T-helper 1 cell treated with Interleukin-12 subunit alpha and Interleukin-12 subunit beta and Interleukin-4 antibody, amounts not matched to agents 30 μg/mL and 1 μg/mL, for 36 hours (primary cell): ENCODE results near the gene ANKRD13B.

ENCODE experiments used
- H3K27ac Mint-ChIP-seq: one replicate; pipeline ENCODE4 v1.8.0; 2021; ENCODE audit warnings: mild to moderate bottlenecking, mixed read lengths
- H3K27me3 Mint-ChIP-seq: one replicate; pipeline ENCODE4 v1.8.0; 2021; ENCODE audit warnings: low read depth, mixed read lengths
- H3K36me3 Mint-ChIP-seq: one replicate; pipeline ENCODE4 v1.8.0; 2021; ENCODE audit warnings: low read depth, mixed read lengths
- H3K4me1 Mint-ChIP-seq: one replicate; pipeline ENCODE4 v1.8.0; 2021; ENCODE audit warnings: low read depth, mixed read lengths
- H3K4me3 Mint-ChIP-seq: one replicate; pipeline ENCODE4 v1.8.0; 2021; ENCODE audit warnings: mild to moderate bottlenecking, moderate library complexity, mixed read lengths
- H3K9me3 Mint-ChIP-seq: one replicate; pipeline ENCODE4 v1.8.0; 2021; ENCODE audit warnings: mixed read lengths

Gene ANKRD13B

DNA sequence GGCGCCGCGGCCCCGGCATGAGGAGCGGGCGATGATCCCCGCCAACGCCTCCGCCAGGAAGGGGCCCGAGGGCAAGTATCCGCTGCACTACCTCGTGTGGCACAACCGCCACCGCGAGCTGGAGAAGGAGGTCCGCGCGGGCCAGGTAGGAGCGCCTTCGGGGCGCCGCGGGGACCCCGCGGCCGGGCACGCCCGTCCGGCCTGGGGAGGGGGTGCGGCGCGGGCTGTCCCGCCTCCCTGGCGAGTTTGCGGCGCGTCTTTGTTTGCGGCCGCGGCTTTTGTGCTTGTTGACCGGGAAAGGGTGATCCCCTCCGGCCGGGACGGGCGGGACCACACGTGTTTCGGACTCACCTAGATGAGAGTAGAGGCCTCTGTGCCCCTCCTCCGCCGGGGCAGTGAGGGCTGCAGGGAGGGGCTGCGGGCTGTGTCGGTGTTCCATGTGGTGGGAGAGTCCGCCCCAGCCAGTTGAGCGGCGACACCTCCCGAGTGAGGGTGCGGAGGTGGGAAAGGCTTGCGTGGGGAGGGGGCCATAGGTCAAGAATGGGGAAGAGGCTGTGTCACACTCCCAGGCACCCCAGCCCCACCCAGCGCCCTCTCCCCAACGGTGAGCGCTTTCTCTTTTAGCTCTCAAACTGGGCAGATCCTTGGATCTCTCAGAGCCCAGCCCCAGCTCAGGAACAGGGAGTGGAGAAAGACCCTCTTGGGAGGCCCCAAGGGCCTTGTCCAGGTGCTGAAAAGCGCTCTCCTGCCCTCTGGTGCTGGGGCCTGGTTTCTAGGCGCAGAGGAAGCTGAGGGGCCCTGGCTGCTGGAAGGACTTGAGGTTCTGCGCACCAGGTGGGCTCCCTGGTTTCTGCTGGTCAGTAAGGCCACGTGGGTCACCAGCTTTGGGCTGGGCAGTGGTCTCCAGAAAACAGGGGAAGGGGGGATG is 923 bp downstream of the ANKRD13B start:
- peaks cover 26% of the 10 kb centered on the region for H3K4me1 Mint-ChIP-seq
- H3K4me3 Mint-ChIP-seq: peak overlapping the region; percentile 73
- no peaks in the 10 kb centered on the region for H3K9me3 Mint-ChIP-seq
- no peak overlapping the region for H3K27ac Mint-ChIP-seq
- no peaks in the 10 kb centered on the region for H3K36me3 Mint-ChIP-seq
- no peaks in the 10 kb centered on the region for H3K27me3 Mint-ChIP-seq

DNA sequence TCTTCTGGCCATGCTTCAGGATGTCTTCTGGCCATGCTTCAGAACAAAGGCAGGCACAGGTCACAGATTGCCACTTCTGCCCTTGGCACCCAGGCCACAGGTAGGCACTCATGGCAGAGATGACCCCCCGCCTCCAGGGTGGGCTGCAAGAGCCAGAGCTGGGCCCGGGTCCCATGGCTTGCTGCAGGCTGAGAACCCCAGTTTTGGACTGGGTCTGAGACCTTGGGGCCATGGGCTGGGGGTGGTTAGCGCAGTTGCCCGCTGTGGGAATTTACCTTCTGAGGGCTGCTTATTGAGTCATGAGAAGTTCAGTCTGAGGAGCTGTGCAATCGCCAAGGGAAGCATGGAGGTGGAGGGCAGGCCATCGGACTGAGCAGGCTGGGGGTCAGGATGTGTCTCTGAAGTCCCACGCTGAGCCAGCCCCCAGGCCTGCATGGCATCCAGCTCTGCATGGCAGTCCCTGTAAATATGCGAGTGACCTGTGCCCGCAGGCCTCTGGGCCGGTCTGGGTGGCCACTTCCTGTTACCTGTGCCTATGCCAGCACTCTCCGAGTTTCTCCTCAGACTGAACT is 1.7 kb downstream of the ANKRD13B start:
- Mint-ChIP-seq H3K36me3 (no peaks in the 10 kb centered on the region), H3K27ac (no peak overlapping the region), H3K27me3 (no peaks in the 10 kb centered on the region), H3K9me3 (no peaks in the 10 kb centered on the region), H3K4me3 (peak overlapping the region; percentile 73), H3K4me1 (peaks cover 26% of the 10 kb centered on the region)

DNA sequence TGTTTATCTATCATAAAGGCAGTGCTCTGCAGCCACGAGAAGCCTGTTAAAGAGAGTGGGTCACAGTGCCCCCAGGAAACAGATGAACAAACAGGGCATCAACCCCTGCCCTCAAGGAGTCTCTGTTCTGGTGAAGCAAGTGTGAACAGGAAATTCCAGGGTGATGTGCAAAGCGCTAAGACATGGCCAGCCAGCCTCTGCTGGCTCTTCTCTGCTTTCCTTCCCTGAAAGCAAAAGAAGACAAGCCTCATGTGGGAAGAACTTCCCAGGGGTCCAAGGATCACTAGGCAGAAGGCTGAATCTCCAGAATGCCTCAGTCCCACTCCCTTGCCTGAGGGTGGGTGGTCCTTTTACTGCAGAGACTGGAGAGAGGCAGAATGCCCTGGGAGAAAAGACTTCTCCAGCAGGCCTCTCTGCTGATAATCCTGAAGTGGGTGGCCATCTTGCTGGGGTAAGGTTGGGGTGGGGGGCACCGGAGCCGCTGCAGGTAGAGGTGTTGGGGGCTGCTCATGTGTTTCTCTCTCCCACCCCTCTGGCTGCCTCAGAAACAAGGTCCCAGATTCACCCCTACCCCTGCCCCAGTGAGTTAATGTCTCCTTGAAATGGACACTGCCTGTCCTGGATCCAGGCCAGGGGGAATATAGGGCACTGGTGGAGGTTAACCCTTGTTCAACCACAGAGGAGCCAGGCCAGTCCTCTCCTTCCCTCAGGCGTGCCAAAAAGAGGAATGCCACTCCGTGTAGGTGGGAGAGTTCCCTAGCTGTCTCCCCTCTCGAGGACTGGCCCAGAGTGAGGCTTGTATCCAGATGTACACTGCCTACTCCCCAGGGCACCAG is 2.4 kb downstream of the ANKRD13B start:
- peaks cover 22% of the 10 kb centered on the region for H3K4me1 Mint-ChIP-seq
- no peaks in the 10 kb centered on the region for H3K27me3 Mint-ChIP-seq
- peak overlapping the region; percentile 28 for H3K4me3 Mint-ChIP-seq
- no peaks in the 10 kb centered on the region for H3K9me3 Mint-ChIP-seq
- H3K27ac Mint-ChIP-seq: no peak overlapping the region
- H3K36me3 Mint-ChIP-seq: no peaks in the 10 kb centered on the region

DNA sequence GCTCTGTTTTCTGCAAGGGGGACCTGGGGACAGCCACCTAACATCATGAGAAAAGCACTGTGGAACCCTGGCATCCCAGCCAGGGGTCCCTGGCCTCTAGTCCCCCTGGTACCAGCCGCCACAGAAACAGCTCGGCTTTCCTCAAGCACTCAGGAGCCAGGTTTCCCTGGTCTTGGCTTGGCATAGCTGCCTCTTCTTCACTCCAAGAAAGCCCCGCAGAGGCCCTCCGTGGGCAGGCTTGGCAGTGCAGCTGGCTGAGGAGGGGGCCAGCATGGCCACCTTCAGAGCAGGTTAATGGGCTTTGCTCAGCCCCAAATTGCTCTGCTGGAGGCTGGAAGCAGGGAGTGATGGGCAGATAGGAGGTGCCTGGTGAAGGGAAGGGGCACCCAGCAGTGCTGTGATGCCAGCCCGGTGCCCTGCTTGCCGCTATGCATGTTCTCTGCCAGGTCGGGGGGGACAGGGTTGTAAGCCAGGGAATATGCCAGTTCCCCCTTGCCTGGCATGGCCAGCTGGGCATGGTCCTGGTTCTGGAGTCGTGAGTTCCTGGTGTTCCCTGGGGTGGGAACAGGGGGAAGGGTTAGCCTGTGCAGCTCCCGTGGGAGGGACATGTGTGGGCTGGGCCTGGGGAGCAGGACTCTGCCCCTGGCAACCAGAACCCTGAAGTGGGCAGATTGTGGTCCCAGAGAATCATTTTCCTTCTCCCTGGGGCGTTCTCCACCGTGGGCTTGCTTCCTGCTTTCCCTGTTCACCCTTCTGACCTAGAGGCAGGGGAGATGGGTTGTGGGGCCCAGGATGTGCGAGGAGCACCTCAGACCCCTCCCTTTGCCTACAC is 3.2 kb downstream of the ANKRD13B start:
- Mint-ChIP-seq H3K4me3 (no peak overlapping the region), H3K27ac (no peak overlapping the region), H3K4me1 (peaks cover 17% of the 10 kb centered on the region), H3K36me3 (no peaks in the 10 kb centered on the region), H3K27me3 (no peaks in the 10 kb centered on the region), H3K9me3 (no peaks in the 10 kb centered on the region)

DNA sequence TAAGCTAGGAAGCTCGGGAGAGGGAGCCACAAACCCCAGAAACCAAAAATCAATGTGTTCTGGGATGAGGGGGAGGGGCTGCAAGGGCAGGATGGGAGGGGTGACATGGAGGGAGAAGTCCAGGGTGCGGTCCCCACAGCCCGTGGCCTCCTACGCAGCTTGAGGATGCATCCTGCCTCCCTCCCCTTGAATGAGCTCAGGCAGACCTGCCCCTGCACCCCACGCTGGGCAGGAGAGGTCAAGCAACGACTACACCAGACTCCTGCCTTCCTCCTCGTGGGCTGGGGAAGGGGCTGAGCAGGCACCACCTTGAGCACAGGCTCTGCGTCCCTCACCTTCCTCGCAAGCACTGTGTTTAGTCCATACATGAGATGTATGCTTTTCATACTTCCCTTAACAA is 3.9 kb downstream of the ANKRD13B start:
- no peak overlapping the region for H3K27ac Mint-ChIP-seq
- no peak overlapping the region for H3K4me3 Mint-ChIP-seq
- no peaks in the 10 kb centered on the region for H3K9me3 Mint-ChIP-seq
- H3K4me1 Mint-ChIP-seq: peaks cover 12% of the 10 kb centered on the region
- H3K36me3 Mint-ChIP-seq: no peaks in the 10 kb centered on the region
- H3K27me3 Mint-ChIP-seq: no peaks in the 10 kb centered on the region

DNA sequence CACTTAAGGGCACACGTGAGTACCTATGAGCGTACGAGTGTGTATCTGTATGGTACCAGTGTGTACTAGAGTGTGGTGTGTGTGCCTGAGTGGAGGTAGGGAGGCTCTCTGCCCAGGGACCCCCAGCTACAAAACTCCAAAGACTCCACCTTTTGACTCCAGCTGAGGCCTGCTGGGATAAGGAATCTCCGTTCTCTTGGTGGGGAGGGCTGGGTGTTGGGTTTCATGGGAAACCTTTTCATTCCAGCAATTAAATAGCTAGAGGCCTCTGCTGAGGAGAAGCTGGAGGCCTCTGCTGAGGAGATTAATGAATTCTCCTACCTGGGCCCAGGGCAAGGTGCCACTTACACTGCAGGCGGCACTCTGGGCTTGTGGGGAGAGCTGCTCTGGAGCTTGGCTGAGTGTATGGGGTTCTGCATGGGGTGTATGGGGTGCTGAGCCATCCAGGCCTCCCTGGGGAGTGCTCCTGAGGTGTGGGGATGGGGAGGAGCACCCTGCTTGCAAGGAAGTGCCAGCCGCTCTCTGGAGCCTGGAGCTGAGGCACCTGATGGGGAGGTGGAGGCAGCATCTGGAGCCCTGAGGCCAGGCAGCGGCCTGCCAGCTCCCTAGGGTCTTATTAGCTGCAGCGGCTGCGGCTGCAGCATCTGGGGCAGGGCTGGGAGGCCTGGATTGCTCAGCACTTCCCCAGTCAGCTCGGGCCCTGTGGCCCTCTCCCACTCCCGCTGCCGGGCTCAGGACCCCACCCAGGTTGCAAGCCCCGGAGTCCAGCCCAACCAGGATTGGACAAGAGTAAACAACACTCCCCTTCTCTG is 4.6 kb downstream of the ANKRD13B start:
- Mint-ChIP-seq H3K9me3 (no peaks in the 10 kb centered on the region), H3K36me3 (no peaks in the 10 kb centered on the region), H3K4me1 (peaks cover 5% of the 10 kb centered on the region), H3K4me3 (no peak overlapping the region), H3K27ac (no peak overlapping the region), H3K27me3 (no peaks in the 10 kb centered on the region)

DNA sequence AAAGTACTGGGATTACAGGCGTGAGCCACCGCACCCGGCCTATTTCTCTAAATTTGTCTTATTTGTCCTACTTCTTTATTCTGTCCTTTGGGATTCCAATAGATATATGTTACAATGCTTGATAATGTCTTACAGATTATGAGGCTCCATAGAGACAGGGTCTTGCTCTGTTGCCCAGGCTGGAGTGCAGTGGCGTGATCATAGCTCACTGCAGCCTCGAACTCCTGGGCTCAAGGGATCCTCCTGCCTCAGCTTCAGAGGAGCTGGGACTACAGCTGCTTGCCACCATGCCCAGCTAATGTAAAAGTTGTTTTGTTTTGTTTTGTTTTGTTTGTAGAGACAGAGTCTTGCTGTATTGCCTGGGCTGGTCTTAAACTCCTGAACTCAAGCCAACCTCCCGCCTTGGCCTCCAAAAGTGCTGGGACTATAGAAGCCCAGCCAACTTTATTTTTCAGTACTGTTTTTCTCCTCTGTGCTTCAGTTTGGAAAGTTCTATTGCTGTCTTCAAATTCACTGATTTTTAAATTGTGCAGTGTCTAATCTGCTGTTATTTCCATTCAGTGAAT is 10.3 kb downstream of the ANKRD13B start:
- H3K36me3 Mint-ChIP-seq: no peaks in the 10 kb centered on the region
- no peak overlapping the region for H3K27ac Mint-ChIP-seq
- H3K27me3 Mint-ChIP-seq: no peaks in the 10 kb centered on the region
- H3K4me3 Mint-ChIP-seq: no peak overlapping the region
- no peaks in the 10 kb centered on the region for H3K4me1 Mint-ChIP-seq
- no peaks in the 10 kb centered on the region for H3K9me3 Mint-ChIP-seq

DNA sequence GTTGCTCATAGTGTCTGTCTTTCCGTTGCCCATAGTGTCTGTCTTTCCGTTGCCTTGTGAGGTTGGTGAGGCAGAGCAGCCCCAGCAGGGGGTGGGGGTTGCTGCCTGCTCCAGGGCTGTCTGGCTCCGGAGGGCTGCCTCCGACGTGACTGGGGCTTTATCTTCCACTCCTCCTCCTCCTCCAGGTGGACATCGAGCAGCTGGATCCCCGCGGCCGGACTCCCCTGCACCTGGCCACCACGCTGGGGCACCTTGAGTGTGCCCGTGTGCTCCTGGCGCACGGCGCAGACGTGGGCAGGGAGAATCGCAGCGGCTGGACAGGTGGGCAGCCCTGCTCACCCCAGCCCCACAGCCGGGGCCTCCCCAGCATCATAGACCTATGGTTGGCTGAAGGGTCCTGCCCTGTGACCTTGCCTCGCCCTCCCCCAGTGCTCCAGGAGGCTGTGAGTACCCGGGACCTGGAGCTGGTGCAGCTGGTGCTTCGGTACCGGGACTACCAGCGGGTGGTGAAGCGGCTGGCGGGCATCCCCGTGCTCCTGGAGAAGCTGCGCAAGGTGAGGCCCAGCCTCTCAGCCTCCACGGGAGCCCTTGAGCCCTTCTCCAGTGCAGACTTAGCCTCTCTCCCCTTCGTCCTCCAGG is 14.7 kb downstream of the ANKRD13B start:
- Mint-ChIP-seq H3K27ac (no peak overlapping the region), H3K9me3 (no peaks in the 10 kb centered on the region), H3K4me3 (no peak overlapping the region), H3K4me1 (no peaks in the 10 kb centered on the region), H3K36me3 (no peaks in the 10 kb centered on the region), H3K27me3 (no peaks in the 10 kb centered on the region)

DNA sequence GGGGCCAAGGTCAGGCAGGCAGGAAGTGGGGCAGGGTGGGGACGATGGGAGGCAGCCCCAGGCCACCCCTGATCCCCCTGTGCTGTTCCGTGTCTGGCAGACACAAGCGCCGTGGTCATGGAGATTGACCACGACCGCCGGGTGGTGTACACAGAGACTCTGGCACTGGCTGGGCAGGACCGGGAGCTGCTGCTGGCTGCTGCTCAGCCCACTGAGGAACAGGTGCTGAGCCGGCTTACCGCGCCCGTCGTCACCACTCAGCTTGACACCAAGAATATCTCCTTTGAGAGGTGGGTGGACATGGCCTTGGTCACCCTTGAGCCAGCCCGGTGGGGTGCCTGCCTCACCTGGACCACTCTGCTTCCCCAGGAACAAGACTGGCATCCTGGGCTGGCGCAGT is 16.1 kb downstream of the ANKRD13B start:
- no peak overlapping the region for H3K27ac Mint-ChIP-seq

DNA sequence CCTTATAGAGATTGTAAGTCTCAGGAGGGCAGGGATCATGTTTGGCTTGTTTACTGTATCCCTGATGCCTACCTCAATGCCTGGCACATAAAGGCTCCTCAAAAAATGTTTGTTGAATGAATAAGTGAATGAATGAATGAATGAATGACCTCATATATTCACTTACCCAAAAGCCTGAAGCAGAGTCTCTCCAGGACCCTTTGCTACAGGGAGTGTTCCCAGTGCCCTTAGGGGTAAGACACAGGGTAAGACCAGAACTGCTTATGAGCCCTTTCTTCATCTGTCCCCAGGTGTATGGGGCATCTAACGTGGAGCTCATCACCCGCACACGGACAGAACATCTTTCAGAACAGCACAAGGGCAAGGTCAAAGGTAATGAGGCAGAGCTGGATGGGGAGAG is 17.5 kb downstream of the ANKRD13B start:
- no peaks in the 10 kb centered on the region for H3K9me3 Mint-ChIP-seq
- H3K36me3 Mint-ChIP-seq: no peaks in the 10 kb centered on the region
- no peak overlapping the region for H3K4me3 Mint-ChIP-seq
- H3K27ac Mint-ChIP-seq: no peak overlapping the region
- H3K27me3 Mint-ChIP-seq: peaks cover 4% of the 10 kb centered on the region
- H3K4me1 Mint-ChIP-seq: peaks cover 15% of the 10 kb centered on the region

More for the DNA sequence above, 16.1 kb downstream of the ANKRD13B start:
- peaks cover 3% of the 10 kb centered on the region for H3K4me1 Mint-ChIP-seq
- H3K4me3 Mint-ChIP-seq: no peak overlapping the region
- H3K36me3 Mint-ChIP-seq: no peaks in the 10 kb centered on the region
- no peaks in the 10 kb centered on the region for H3K9me3 Mint-ChIP-seq
- no peaks in the 10 kb centered on the region for H3K27me3 Mint-ChIP-seq

DNA sequence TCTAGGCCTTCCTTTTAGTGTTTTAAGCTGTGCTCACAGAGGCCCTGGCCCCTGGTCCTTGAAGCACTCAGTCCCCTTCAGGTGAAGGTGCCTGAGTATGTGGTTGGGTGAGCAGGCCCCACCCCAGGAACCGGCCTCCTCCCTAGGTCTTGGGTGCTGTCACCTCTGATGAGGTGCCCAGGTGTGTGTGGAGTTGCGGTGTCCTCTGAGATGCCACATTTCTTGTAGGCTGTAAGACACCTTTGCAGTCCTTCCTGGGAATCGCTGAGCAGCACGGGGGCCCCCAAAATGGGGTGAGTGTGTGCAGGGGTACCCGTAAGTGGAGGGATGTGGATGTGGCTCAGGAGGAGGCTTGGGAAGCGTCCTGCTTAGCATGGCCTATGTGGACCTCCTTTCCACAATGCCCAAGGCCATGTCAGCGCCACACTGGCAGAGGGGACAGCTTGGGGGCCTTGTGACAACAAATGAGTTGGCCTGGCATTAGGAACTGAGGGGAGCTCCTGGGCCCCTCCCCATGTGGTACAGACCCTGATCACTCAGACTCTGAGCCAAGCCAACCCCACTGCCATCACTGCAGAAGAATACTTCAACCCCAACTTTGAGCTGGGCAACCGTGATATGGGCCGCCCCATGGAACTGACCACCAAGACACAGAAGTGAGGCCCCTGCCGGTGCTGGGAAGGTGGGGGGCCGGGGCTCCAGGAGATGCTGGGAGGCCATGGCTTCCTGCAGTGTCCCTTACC is 18.6 kb downstream of the ANKRD13B start:
- Mint-ChIP-seq H3K27ac (no peak overlapping the region), H3K4me3 (no peak overlapping the region), H3K36me3 (no peaks in the 10 kb centered on the region), H3K9me3 (no peaks in the 10 kb centered on the region), H3K4me1 (peaks cover 19% of the 10 kb centered on the region), H3K27me3 (peaks cover 4% of the 10 kb centered on the region)

DNA sequence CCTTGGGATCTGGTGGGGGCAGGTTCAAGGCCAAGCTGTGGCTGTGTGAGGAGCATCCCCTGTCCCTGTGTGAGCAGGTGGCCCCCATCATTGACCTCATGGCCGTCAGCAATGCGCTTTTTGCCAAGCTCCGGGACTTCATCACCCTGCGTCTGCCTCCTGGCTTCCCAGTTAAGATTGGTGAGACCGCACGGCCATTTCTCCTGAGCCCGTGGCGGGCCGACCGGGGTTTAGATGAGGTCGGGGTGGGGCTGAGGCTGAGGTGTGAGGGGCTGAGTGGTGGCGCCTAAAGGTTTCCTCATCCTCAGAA is 19.1 kb downstream of the ANKRD13B start:
- Mint-ChIP-seq H3K27me3 (peaks cover 7% of the 10 kb centered on the region), H3K36me3 (no peaks in the 10 kb centered on the region), H3K9me3 (no peaks in the 10 kb centered on the region), H3K4me1 (peaks cover 24% of the 10 kb centered on the region), H3K4me3 (no peak overlapping the region), H3K27ac (no peak overlapping the region)
